HG02943 (cell line): ENCODE data around the gene GATD1.

Experiments used
- ATAC-seq: cut with Tn5 transposase; IDR thresholded peaks from one replicate; pipeline ENCODE4 v1.9.1; 2021; ENCODE audit warnings: mild to moderate bottlenecking, low read depth, moderate library complexity; ENCODE audit not compliant: unreplicated experiment

GATD1 gene

DNA sequence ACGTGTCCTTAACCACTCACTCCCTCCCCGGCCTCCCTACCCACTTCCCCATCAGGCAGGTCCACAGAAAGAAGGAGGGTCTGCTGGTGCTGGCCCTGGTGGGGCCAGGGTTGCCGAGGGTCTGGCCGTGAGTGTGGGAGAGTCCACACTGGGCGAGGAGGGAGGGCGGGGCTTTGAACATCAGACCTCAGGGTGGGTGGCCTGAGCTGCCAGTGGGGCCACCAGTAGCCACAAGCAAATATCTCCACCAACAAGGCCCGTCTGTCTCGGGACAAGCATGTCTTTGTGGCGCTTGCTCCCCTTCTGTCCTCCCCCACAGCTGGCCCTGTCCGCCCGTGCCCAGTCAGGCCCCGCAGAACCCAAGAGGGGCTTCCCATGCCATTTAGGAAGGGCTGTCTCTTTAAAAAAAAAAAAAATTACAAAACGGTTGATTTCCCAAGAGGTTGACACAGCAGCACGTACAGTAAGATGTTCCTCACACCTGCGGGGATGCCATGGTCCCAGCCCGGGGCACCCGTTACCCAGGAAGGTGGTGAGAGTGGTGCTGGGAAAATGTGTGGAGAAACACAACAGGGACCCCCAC is 47.7 kb downstream of the GATD1 start:
- no peak for ATAC-seq

DNA sequence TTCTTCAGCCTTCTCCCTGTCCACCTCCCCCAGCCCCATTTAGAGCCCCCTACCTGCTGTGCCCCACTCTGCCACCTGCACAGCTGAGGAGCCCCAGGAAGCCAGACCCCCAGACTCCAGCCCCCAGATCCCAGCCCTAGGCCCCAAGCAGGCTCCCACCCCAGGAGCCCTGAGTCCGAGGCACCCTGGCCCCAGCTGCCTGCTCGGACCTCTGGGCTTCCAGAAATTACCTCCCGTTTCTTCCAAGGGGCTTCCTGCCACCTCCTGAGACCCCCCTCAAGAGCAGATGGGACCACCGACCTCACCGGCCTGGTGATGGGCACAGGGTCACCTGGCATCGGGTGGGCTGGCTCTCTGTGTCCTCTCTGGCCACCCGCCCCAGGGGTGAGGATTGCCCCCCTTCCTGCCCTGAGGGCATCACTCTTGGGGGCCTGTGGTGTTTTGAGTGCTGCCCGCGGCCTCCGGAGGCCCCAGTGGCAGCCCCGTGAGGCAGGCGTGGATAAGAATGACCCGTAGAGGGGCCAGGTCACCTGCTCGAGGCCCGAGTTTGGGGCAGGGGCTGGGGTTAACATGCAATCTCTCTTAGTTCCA is 48.3 kb downstream of the GATD1 start:
- no peak for ATAC-seq

DNA sequence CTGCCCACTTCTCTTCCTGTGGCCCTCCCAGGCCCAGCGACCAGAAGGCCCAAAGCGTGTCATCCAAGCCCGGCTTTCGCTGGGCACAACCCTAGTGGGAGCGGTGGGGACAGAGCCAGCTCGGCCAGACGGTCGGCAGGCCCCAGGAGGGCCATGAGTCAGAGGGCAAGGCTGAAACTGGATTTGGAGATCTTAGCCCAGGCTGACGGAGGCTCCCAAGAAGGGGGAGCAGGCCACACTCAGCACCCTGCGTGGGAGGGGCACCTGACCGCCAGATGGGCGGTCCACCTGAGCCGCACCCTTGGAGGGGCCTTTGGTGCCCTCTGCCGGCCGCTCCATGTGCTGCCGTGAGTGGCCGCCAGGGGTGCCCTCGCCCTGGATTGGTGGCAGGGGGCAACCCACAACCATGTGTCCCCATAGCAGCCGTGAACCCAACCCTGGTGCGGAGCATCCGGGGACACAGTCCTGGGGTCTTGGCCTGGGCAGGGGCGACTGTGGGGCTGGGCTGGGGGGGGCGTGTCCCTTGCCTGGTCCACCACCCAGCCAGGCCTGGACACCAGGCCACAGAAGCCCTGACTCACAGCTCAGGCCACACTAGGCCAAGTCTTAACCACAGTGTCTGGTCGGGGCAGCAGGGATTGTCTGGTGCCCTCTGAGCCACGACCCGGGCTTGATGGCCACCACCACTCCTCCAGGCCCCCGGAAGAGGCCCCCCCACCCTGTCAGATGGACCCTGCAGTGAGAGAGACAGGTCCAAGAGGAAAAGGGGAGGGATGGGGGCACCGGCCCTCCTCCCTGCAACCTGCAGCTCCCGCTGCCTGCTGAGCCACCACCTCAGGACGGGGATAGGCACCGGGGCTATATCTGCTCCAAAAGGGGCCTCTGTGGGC is 49.2 kb downstream of the GATD1 start:
- ATAC-seq, result no peak

DNA sequence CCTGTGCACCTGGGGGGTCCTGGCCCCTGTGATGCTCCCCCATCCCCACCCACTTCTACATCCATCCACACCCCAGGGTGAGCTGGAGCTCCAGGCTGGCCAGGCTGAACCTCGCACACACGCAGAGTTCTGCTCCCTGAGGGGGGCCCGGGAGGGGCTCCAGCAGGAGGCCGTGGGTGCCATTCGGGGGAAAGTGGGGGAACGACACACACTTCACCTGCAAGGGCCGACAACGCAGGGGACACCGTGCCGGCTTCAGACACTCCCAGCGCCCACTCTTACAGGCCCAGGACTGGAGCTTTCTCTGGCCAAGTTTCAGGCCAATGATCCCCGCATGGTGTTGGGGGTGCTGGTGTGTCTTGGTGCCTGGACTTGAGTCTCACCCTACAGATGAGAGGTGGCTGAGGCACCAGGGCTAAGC is 50.0 kb downstream of the GATD1 start:
- no peak for ATAC-seq

DNA sequence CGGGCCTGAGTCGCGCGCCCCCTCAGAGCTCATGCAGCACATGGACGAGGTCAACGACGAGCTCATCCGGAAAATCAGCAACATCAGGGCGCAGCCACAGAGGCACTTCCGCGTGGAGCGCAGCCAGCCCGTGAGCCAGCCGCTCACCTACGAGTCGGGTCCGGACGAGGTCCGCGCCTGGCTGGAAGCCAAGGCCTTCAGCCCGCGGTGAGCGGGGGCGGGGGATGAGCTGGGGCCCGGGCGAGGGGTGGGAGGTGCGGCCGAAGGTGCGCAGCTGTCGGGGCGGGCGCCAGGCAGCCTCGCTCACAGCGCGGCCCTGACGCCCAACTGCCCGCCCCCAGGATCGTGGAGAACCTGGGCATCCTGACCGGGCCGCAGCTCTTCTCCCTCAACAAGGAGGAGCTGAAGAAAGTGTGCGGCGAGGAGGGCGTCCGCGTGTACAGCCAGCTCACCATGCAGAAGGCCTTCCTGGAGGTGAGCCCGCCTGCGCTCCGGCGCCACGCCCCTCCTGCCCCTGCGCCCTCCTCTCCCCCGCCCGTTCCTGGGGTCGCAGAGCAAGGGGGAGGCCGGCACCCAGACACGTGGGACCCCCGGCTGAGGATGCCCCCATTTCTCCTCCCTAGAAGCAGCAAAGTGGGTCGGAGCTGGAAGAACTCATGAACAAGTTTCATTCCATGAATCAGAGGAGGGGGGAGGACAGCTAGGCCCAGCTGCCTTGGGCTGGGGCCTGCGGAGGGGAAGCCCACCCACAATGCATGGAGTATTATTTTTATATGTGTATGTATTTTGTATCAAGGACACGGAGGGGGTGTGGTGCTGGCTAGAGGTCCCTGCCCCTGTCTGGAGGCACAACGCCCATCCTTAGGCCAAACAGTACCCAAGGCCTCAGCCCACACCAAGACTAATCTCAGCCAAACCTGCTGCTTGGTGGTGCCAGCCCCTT is 50.7 kb downstream of the GATD1 start:
- ATAC-seq, result no peak

DNA sequence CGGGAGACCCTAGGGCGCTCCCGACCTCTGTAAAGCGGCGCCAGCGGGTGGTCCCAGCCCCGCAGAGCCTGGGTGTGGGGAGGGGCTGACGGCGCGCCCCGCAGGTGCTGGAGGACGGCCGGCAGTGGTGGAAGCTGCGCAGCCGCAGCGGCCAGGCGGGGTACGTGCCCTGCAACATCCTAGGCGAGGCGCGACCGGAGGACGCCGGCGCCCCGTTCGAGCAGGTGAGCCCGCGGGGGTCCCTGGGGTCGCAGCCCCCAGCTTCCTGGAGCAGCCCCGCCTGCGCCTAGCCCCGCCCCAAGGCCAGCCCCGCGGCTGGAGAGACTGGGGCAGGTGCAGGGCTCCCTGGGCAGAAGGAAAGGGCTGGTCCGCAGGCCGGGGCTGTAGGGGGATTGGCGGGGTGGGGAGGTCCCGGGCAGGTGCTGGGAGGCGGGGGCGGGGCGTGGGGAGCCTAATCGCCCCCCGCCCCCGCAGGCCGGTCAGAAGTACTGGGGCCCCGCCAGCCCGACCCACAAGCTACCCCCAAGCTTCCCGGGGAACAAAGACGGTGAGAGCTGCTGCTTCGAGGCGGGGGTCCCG is 51.6 kb downstream of the GATD1 start:
- no peak for ATAC-seq

DNA sequence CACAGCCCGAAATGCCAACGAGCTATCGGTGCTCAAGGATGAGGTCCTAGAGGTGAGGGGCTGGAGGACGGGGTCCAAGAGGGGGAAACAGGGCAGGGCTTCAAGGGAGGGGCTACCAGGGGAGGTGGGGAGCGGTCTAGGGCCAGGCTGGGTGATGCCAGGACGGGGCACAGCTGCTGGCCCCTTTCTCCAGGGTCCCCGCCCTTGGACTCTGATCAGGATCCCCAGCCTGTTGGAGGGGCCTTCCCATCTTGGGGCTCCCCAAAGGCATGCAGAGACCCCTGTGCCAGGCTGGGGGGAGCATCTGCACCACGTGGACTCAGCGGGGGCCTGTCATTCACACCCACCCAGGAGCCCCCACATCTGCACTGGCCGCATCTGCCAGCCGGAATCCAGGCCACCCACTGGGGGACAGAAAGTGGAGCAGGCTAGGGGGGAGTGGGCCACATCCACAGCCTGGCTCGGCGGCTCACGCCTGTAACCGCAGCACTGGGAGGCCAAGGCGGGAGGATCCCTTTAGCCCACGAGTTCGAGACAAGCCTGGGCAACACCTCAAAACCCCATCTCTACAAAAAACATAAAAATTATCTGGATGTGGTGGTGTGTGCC is 52.4 kb downstream of the GATD1 start:
- ATAC-seq, result no peak

DNA sequence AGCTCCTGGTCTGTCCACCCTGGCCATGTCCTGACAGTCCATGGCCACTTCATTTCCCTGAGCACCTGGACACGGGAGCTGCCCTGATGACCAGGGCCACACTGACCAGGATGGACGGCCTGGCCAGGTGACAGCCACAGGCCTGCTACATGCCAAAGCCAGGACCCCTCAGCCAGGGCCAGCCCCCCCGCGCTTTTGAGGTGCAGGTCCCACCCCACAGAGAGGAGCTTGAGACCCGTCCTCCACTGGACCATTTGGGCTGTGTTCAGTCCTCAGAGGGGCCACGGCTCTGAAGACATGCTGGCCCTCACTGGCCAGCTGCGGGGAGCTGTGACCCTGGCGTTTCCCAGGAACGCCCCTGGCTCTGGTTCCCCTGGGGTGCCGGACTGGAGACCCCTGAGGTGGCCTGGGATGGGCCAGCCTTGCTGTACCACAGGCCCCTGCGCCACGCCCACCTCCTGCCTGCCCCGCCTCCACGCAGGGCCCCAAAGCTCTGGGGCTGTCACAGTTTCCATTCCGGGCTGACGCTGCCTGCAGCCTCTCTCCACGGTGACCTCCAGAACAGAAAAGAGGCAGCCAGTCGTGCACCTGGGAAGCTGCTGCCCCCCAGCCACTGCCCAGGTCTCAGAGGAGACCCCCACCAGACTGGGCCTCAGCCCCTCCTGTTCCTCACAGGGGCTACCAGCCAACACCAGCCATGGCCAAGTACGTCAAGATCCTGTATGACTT is 53.1 kb downstream of the GATD1 start:
- ATAC-seq, result no peak

DNA sequence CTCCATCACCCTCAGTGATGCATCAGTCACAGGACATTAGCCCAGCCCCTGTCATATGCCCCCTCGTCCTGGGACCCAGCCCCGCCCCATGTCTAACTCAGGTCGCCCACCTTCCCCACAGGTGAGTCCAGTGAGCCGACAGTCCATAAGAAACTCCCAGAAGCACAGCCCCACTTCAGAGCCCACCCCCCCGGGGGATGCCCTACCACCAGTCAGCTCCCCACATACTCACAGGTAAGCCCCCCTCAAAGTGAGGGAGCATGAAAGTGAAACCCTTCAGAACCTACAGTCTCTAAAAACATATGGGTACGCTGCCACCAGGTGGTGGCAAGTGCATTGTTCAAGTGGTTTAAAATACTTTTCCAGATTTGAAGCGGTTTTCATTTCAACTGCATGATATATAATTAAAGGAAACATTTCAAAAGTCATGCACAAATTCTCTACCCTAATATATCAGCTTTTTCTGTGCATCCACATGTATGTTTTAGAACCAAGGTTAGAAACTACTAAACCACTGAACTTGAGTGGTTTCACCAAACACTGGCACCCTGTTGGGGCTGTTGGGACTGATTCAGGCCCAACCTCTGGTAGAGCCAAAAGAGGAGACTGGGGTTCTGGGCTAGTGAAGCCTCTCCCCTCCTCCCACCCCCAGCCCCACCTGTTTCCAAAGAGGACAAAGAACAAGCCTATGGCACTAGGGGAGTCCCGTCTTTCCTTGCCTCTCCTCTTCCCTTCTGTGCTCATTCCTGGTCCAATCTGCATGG is 54.0 kb downstream of the GATD1 start:
- ATAC-seq, result no peak

DNA sequence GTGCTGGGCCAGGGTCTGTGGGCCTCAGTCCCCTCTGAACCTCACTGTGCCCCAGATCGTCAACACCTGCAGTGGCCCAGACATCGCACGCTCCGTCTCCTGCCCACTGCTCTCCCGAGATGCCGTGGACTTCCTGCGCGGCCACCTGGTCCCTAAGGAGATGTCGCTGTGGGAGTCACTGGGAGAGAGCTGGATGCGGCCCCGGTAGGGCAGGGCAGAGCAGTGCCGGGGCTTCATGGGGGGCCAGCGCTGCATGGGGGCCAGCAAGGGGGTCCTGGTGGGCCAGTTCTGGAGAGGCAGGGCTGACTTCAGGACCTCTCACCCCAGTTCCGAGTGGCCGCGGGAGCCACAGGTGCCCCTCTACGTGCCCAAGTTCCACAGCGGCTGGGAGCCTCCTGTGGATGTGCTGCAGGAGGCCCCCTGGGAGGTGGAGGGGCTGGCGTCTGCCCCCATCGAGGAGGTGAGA is 54.9 kb downstream of the GATD1 start:
- ATAC-seq, result no peak

DNA sequence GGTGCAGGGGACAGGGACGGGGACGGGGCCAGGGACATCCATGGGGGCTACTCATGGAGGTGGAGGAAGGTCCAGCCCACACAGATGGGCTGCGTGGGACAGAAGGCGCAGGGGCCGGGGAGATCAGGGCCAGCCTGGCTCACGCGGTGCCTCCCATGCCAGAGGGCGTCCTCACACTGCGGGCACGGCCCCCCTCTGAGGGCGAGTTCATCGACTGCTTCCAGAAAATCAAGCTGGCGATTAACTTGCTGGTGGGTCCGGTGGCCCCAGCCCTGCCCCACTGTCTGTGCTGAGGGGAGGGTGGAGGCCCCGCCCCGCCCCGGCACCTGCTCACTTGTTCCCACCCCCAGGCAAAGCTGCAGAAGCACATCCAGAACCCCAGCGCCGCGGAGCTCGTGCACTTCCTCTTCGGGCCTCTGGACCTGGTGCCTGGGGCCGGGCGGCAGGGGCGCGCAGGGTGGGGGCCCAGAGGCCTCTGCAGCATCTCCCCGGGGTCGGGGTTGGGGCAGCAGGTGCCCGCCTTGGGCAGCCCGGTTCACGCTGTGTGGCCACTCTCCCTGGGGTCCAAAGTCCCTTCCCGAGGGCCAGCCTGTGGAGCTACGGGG is 55.4 kb downstream of the GATD1 start:
- no peak for ATAC-seq

DNA sequence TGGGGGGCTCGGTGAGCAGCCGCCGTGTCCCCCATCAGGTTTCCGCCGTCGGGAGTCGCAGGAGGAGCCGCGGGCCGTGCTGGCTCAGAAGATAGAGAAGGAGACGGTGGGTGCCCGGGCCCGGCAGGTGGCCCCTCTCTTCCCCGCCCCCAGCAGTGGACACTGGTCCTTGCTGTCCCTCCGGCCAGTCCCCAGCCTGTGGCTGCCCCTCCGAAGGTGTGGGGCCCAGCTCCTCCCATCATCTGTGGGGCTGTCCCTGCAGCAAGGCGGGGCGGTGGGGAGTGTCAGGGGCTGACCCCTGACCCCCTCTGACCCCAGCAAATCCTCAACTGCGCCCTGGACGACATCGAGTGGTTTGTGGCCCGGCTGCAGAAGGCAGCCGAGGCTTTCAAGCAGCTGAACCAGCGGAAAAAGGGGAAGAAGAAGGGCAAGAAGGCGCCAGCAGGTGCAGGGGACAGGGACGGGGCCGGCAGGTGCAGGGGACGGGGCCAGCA is 56.0 kb downstream of the GATD1 start:
- no peak for ATAC-seq

DNA sequence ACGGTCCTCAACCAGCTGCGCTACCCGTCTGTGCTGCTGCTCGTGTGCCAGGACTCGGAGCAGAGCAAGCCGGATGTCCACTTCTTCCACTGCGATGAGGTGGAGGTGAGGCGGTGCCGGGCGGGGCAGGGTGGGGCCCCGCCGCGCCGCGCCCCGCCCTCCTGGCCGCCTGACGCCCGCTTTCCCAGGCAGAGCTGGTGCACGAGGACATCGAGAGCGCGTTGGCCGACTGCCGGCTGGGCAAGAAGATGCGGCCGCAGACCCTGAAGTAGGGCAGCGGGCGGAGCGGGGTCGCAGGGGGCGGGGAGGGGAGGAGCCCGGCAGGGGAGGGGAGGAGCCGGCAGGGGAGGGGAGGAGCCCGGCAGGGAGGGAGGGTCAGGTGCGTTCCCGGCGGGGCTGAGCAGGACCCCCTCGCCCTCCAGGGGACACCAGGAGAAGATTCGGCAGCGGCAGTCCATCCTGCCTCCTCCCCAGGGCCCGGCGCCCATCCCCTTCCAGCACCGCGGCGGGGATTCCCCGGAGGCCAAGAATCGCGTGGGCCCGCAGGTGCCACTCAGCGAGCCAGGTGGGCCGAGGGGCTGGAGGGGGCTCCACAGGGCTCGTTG is 56.5 kb downstream of the GATD1 start:
- no peak for ATAC-seq

DNA sequence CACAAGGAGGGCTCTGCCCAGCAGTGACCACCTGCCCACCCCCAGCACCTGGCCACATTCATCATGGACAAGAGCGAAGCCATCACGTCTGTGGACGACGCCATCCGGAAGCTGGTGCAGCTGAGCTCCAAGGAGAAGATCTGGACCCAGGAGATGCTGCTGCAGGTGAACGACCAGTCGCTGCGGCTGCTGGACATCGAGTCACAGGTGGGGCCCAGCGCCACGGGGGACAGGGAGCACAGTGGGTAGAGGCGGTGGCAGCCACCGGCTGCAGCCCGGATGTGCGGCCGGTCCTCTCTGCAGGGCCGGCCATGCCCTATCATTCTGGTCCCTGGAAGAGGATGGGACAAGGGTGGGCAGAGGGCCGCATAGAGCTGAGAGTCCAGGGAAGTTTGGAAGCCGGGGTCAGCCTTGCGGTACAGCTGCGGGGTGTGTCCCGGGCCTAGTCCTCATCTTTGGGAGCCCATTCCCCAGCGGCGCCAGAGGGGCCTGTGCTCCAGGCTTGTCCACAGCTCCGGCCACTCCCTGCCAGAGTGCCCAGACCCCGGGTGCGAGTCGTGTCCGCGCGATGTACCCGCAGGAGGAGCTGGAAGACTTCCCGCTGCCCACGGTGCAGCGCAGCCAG is 57.2 kb downstream of the GATD1 start:
- ATAC-seq, result no peak

DNA sequence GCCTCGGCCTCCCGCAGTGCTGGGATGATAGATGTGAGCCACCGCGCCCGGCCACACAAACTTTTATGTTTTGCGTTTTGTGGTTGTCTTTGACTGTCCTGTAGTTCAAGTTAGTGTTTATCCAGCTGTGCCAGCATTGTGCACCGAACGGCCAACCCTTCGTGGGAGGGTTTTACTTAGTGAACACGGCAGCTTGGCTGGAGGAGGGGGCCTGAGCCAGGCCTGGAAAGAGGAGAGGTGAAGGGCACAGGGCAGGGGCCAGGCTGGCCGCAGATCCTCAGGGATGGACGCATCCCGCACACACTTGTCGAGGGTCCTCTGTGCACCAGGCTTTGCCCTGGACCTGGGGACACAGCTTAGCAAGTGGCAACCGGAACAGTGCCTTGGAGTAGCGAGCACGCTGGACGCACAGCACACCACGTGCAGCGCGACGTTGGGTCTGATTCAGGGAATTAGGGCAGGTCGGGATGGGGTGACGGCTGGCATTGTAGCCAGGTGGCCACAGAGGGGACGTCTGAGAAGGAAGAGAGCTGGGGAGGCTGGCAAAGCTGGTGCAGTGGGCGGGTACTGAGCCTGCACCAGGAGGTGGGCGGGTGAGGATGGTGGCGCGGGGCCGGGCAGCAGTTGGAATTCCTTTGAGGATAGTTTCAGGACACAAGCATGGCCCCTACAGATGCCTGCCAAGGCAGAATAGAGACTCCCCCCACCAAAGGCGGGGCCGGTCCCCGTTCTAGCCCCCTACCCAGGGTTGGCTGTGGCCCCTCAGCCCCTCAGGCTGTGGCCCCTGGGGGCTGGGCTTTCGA is 57.9 kb downstream of the GATD1 start:
- no peak for ATAC-seq
